Activated CD8-positive, alpha-beta memory T cell treated with anti-CD3 and anti-CD28 coated beads for 36 hours (primary cell): ENCODE measurements around the gene TMEM187. TPM values are rescaled to one million over a fixed set of nuclear protein-coding genes. Genes with fewer than 3 reads are reported as not detected.
"Not testable (repeated sequence)": the region's sequence is repeated elsewhere in the genome, so short reads cannot be mapped to it uniquely, and the experiment has no call there.

Experiments
- CTCF ChIA-PET: fragments of 350-600 bp; sonication (Branson Sonifier 250); formaldehyde crosslinking; loops from one replicate; lab custom pipeline; 2021; ENCODE audit warnings: antibody characterized with exemption; lab: Charles Lee
- POLR2A ChIA-PET: fragments of 350-600 bp; sonication (Branson Sonifier 250); formaldehyde crosslinking; loops from one replicate; lab custom pipeline; 2021; ENCODE audit warnings: antibody characterized with exemption; lab: Charles Lee
- total RNA-seq, 2 experiments: library from RNA; stranded (reverse); gene quantifications; one replicate each; pipeline ENCODE4 v1.2.3, GENCODE V29; 2021

TMEM187 gene
- total RNA-seq, 2 experiments from 2014 or later: 3.5 to 4.0 TPM

GRCh38 chrX:153974003-153974725 is 1.6 kb downstream of the TMEM187 start:
- ChIA-PET POLR2A (no interaction called here), CTCF (interaction anchor here (1.1 kb wide), 1 partner anchor 40 kb away, joined by 3 read pairs; no protein-coding TSS in a partner anchor)

DNA sequence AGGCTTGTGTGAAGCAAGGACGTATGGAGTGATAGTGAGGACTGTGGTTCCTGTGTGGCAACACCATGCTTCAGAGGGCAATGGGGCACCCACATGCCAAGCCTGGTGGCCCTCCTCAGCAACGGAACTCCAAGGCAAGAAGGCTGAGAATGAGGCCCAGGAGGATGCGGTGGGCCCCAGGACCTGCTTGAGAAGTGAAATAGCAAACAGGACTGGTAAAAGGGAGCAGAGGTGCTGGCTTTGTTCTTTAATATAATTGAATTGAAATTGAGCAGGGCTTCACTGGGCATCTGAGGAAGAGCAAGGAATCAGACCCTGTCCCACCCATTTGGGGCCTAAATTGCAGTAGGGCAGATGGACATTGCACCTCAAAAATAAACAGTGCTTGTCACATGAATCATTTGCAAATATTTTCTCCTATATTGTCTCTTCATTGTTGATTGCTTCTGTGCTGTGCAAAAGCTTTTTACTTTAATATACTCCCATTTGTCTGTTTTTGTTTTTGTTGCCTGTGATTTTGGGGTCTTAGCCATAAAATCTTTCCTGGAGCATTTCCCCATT is 2.3 kb downstream of the TMEM187 start:
- POLR2A ChIA-PET: no interaction called here

DNA sequence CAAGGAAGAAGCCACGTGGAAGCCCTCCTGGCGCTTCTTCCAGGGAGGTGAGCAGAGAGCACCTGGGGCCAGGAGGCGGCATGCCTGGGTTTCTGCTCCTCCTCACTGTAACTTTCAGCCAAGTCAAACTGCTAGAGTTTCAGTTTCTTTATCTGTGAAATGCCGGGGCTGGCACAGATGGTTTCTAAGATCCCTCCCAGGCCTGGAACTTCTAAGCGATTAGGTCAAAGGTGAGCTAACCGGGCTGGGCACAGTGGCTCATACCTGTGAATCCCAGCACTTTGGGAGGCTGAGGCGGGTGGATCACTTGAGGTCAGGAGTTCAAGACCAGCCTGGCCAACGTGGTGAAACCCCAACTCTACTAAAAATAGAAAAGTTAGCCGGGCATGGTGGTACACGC is 7.8 kb downstream of the TMEM187 start:
- POLR2A ChIA-PET: interaction anchor here (0.7 to 2.2 kb wide), 2 partner anchors 9 to 42 kb away, joined by 4 to 14 read pairs; partner anchors contain the start of genes HCFC1 and TMEM187
- CTCF ChIA-PET: interaction anchor here (1.2 to 1.3 kb wide), 2 partner anchors 10 to 33 kb away, joined by 3 read pairs; no protein-coding TSS in a partner anchor

More for the DNA sequence above, 2.3 kb downstream of the TMEM187 start:
- CTCF ChIA-PET: no interaction called here

DNA sequence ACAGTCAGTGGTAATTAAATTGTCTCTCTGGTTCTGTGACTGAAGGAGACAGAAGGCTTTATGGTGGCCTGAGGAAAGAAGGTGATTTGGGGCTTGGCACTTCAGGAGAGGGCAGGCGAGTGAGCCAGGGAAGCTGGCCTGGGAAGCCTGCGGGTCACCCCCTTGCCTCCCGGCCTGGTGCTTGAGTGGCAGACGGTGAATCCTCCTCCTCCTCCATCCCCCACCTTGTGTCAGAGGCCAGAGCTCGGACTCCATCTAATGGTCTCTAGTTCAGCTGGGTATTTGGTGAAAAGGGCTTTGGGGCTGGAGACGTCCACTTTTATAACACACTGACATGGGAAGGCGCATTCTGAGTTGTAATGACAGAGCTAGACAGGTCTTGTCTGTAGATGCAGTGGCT is 8.7 kb downstream of the TMEM187 start:
- ChIA-PET POLR2A (interaction anchor here (0.6 to 2.2 kb wide), 4 partner anchors 9 to 154 kb away, joined by 3 to 14 read pairs (median 4); partner anchors contain the start of genes HCFC1 and TMEM187), CTCF (interaction anchor here (0.7 to 1.3 kb wide), 4 partner anchors 11 to 56 kb away, joined by 3 to 4 read pairs (median 3); partner anchors contain the start of gene ARHGAP4)

DNA sequence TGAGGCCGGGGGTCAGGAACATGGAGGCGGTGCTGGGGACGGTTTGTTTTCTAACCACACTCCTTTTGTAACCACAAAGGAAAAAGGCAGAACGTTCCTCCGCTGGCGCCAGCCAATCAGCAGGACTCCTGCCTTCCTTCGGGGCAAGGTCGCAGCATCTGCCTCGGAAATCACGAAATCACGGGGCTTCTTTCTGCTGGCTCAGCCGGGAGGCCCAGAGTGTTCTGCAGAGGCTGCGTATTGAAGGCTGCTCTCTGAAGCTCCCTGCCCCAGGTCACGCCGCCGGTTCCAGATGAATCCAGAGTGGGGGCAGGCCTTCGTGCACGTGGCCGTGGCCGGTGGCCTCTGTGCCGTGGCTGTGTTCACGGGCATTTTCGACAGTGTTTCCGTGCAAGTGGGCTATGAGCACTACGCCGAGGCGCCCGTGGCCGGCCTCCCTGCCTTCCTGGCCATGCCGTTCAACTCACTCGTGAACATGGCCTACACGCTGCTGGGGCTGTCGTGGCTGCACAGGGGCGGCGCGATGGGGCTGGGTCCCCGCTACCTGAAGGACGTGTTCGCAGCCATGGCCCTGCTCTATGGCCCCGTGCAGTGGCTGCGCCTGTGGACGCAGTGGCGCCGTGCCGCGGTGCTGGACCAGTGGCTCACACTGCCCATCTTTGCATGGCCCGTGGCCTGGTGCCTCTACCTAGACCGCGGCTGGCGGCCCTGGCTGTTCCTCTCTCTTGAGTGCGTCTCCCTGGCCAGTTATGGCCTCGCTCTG is 9.4 kb downstream of the TMEM187 start:
- ChIA-PET POLR2A (interaction anchor here (1.0 to 2.2 kb wide), 3 partner anchors 10 to 38 kb away, joined by 4 to 14 read pairs (median 5); partner anchors contain the start of genes HCFC1 and TMEM187), CTCF (interaction anchor here (0.7 to 1.3 kb wide), 3 partner anchors 11 to 56 kb away, joined by 3 to 4 read pairs (median 3); partner anchors contain the start of gene ARHGAP4)

DNA sequence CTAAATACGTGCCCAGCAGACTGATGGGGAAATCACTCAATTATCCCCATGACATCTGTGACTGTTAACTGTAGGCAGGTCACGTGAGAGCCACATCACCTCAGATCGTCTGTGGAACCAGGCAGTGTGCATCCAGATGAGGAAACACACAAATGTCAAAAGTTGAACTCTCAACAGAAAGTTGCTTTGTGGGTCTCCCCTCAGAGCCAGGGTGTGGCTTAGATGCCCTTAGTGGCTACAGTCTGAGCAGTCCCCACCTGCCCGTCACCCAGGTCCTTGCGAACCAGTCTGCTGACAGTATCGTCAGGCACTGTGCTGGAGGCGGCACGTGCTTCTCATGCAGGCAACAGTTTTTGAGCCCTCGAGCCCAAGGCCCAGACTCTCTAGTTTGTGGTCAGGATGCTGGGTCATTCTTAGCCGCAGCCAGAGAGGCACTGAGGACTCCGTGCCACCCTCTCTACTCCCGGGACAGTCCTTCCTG is 10.8 kb downstream of the TMEM187 start:
- POLR2A ChIA-PET: no interaction called here
- CTCF ChIA-PET: no interaction called here

DNA sequence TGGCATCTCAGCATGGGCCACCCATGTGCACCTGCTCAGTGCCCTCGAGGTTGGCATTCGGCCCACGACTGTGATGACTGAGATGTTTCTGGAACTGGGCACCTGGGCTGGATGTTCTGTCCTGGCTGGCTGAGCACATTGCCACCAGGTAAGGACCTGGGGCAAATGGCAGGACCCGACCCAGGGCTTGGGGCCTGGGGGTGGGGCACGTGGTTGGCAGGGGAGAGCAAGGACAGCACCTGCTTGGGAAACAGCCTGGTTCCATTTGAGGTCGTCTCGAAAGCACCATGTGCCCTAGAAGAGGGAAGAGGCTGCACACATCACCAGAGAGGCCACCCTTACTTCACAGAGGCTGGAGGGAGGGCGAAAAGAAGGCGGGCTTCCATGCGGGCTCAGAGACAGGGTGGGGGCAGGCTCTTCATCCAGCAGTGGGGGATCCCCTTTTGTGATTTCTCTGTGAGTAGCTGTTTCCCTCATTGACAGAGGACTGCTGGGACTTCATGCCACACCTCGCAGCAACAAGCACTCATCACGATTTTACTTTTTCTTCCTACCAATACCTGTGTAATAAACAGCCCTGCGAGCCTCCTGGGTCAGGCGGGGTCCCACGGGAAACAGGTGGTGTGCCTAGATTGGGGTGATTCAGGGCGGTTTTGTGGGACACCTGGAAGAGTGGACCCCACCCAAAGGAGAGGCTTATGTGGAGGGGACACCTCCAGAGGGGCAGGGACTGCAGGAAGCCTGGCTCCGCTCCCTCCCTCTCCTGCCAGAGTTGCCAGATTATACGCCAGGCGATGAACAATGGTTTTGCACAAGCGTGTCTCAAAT is 12.0 kb downstream of the TMEM187 start:
- CTCF ChIA-PET: interaction anchor here (1.7 kb wide), 1 partner anchor 12 kb away, joined by 4 read pairs; the partner anchor contains the start of gene TMEM187

GRCh38 chrX:153988493-153988892 is 15.9 kb downstream of the TMEM187 start:
- ChIA-PET POLR2A (interaction anchor here (1.6 kb wide), 1 partner anchor 14 kb away, joined by 6 read pairs; no protein-coding TSS in a partner anchor), CTCF (no interaction called here)

More for the DNA sequence above, 12.0 kb downstream of the TMEM187 start:
- POLR2A ChIA-PET: interaction anchor here (0.7 kb wide), 1 partner anchor 13 kb away, joined by 4 read pairs; the partner anchor contains the start of gene HCFC1

DNA sequence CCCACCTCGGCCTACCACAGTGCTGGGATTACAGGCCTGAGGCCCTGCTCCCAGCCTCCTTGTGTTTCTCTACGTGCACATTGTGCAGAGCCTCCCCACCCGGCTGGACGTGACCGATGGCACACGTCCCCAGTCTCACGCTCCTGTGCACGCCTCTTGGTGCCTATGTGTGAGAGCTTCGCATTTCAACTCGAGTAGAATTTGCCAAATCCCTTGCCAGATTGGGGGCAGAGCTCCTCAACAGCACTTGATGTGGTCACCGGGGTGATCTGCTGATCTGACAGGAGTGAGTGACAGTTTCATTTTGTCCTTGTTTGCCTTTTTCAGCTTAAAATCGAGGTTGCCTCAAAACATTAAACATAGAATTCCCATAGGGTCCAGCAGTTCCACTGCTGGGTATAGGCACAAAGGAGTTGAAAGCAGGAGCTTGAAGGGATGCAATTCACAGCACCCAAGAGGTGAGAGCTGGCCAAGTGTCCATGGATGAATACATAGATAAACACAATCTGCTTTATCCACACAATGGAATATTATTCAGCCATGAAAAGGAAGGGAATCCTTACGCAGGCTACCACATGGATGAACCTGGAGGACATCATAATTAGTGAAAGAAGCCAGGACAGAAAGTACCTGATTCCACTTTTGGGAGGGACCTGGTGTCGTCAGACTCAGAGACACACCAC is 17.6 kb downstream of the TMEM187 start:
- ChIA-PET CTCF (no interaction called here), POLR2A (interaction anchor here (1.6 kb wide), 1 partner anchor 12 kb away, joined by 6 read pairs; no protein-coding TSS in a partner anchor)

DNA sequence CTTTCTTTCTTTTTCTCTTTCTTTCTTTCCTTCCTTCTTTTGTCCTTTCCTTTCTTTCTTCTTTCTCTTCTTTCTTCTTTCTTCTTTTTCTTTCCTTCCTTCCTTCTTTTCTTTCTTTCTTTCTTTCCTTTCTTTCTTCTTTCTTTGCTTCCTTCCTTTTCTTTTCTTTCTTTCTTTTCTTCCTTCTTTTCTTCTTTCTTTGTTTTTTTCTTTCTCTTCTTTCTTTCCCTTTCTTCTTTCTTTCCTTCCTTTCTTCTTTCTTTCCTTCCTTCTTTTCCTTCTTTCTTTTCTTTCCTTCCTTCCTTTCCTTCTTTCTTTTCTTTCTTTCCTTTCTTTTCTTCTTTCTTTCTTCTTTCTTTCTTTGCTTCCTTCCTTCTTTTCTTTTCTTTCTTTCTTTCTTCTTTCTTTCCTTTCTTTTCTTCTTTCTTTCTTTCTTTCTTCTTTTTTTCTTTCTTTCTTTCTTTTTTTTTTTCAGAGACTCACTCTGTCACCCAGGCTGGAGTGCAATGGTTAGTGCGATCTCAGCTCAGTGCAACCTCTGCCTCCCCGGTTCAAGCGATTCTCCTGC is 18.5 kb downstream of the TMEM187 start:
- POLR2A ChIA-PET: no interaction called here
- CTCF ChIA-PET: no interaction called here

DNA sequence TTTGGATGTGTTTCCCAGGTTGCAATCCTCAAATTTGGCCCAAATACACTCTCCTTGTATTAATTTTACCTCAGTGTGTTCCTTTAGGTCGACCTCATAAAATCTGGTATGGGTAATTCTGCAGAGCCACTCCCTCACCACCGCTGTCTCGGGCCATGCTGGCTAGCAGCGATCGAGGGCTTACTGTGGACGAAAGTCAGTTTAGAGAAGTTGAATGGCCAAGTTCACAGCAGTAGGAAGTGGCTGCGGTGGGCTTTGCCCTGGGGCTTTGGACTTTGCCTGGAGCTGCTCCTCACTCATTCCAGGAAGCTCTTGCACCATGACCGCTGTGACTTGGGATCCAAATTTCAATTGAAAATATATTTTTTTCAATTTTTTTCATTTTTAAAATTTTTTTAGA is 19.6 kb downstream of the TMEM187 start:
- POLR2A ChIA-PET: no interaction called here
- CTCF ChIA-PET: no interaction called here

- POLR2A ChIA-PET: no interaction called here
- CTCF ChIA-PET: no interaction called here
Observed at GRCh38 chrX:153993079-153993478, 20.5 kb downstream of the TMEM187 start.

DNA sequence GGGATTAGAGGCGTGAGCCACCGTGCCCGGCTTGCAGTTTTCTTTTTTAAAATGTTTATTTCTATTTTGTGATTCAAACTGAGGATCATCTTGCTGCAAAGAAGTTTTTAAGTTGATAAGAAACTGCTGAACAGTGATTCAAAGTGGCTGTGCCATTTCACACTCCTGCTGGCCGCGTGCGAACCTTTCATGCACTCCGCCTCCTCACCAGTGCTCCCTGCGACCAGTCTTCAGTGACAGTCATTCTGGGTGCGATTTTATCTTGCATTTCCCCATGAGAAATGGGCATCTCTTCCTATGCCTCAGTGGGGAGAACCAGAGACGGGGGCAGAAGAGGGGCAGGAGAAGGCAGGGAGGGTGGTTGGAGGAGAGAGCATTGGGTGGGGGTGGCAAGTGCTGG is 21.4 kb downstream of the TMEM187 start:
- ChIA-PET POLR2A (no interaction called here), CTCF (no interaction called here)

DNA sequence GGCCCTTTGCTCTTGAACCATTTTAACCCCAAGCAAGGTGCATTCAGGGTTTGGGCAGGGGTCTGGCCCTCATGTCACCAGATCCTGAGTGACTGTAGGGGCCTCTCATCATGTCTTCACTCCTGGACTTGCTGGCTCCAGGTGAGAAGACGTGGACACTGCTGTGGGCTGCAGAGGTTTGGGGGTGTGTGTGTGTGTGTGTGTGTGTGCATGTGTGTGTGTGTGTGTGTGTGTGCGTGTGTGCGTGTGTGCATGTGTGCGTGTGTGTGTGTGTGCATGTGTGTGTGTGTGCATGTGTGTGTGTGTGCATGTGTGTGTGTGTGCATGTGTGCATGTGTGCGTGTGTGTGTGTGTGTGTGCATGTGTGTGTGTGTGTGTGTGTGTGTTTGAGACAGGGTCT is 21.8 kb downstream of the TMEM187 start:
- CTCF ChIA-PET, POLR2A ChIA-PET: not testable (repeated sequence)

DNA sequence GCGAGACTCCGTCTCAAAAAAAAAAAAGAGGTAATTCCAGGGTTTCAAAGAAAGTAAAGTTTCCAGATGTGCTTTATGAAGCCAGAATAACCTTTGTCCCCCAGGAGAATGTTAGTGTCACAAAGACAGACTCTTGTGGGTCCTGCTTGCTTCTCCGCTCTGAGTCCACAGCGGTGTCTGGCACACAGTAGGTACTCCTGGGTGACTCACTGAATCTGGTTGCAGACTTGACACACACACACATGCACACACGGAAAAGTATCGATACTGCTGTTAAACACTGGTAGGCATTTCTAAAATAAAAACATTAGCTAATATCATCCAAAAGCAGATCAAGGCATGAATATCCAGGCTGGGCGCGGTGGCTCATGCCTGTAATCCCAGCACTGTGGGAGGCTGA is 22.9 kb downstream of the TMEM187 start:
- POLR2A ChIA-PET: no interaction called here
- CTCF ChIA-PET: no interaction called here

DNA sequence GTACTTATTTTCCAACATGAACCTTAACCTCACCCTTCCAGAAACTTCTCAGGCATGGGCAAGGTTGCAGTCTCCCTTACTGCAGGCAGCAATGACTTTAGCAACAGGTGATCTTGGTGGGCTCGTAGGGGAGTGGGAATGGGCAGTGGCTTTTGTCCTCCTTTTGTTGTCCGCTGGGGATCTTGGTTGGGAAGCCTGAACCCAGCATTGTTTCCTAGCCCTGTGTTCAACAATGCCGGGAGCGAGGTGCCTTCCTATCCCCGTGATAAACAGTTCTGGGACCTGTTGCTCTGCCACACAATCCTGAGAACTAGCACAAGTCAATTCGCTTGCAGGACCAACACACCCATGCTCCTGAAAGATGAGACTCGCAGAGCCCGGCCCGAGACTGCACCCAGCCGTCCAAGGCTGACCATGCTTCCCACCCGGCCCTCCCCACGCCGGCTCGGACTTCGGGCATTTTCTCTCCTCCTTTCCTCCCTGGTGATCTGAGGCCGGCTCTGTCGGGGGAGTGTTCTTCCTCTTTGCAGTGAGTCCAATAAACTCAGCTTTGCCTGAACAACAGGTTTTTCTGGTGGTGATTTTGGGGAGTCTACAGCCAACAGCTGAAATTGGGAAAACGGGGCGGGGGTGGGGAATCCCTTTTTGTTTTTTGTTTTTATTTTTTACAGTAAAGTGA is 26.9 kb downstream of the TMEM187 start:
- ChIA-PET POLR2A (no interaction called here), CTCF (interaction anchor here (1.3 kb wide), 1 partner anchor 14 kb away, joined by 3 read pairs; no protein-coding TSS in a partner anchor)

- ChIA-PET POLR2A (no interaction called here), CTCF (interaction anchor here (1.3 kb wide), 1 partner anchor 13 kb away, joined by 3 read pairs; no protein-coding TSS in a partner anchor)
Observed at GRCh38 chrX:154000051-154000450, 27.5 kb downstream of the TMEM187 start.
